CD4-positive, alpha-beta T cell treated with Interleukin-1 beta for 1 hour (primary cell): ENCODE measurements around the gene TCP10L.
"Not testable (repeated sequence)": the region's sequence is repeated elsewhere in the genome, so short reads cannot be mapped to it uniquely, and the experiment has no call there.

Experiments used
- DNase-seq, 2 donors: peaks; one replicate each; pipeline ENCODE4 v3.0.0-alpha.2; 2020 to 2022

TCP10L gene

DNA sequence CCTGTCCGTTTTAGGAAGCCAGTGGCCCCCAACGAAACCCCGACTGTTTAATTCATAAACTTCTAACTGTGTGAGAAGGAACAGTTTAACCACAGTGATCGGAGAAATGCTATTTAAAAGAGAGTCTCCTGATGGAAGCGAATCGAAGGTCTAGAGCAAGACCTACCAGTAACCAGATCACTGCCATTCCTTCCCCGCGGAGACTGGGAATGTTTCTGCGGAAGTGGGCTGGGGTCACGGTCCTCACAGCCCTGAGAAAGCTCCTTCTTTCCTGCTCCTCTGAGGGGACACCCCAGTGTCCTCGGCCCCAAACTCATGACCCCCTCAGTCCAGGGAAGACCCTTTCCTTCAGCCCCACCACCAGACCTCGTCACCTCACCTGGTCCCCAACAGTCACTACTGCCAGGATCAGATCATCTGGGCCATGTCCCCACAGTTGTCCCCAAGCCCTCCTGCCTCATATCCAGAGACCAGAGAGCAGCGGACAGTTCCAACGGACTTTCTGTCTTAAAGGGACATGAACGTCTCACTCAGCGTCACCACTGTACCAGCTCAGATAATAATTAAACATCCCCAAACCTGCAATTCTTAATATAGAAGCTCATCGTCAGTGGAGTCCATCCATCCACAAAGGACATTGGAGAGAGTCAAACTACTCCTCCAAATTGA, at the start of gene TCP10L:
TSS of gene TCP10L (minus strand) at position 482 of the 669 bp plus-strand sequence. CDS start 1,219 bp downstream, outside the sequence.
- no peak for DNase-seq

- DNase-seq, result no peak
Observed at GRCh38 chr21:32626621-32627196, 41.4 kb upstream of the TCP10L start.

DNA sequence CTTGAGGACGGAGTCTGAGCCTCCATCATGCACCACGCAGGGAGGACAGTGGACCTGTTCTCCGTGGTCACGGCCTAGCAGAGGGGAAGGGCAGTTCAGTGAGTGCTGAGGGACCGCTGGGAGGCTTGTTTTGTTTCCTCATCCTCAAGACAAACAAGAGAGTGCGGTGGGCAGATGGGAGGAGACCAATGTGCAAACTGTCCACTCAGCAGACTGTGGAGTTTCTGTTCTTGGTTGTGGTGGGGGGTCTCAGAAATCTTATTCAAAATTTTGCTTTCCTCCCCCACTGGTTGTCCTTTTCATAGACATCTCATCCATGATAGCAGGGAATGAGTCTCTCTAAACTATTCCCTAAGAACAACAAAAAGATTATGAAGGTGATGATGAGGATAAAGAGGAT, 32.9 kb upstream of the TCP10L start:
- not testable (repeated sequence) for DNase-seq

DNA sequence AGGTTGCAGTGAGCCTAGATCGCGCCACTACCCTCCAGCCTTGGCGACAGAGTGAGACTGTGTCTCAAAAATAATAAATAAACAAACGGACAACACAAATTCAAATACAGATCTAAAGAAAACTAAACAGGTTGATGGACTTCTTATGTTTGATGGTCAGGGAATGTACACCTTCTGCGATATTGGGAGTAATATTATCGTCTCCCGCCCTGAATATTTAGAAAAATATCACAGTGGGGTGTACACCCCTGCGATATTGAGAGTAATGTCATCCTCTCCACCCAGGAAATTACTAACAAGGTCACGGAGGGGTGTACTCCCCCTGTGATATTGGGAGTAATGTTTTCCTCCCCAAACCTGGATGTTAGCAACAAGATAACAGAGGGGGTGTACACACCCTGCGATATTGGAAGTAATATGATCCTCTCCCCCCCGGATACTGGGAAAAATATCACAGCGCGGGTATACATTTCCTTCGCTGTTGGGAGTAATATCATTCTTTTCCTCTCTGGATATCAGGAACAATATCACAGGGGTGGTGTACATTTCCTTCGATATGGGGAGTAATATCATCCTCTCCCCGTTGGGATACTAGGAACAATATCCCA, 28.2 kb upstream of the TCP10L start:
- DNase-seq, result no peak

DNA sequence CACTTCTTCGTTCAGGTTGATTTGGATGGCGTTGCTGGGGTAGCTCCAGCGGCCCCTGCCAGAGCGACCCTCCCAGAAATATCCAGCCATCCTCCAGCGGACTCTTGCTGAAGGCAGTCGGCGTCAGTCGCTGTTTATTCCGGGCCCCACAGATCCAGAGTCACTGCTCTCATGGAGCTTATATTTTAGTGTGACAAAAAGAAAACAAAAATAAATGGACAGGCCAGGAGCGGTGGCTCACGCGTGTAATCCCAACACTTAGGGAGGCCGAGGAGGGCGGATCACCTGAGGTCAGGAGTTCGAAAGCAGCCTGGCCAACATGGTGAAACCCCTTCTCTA, 27.6 kb upstream of the TCP10L start:
- DNase-seq, result no peak

DNA sequence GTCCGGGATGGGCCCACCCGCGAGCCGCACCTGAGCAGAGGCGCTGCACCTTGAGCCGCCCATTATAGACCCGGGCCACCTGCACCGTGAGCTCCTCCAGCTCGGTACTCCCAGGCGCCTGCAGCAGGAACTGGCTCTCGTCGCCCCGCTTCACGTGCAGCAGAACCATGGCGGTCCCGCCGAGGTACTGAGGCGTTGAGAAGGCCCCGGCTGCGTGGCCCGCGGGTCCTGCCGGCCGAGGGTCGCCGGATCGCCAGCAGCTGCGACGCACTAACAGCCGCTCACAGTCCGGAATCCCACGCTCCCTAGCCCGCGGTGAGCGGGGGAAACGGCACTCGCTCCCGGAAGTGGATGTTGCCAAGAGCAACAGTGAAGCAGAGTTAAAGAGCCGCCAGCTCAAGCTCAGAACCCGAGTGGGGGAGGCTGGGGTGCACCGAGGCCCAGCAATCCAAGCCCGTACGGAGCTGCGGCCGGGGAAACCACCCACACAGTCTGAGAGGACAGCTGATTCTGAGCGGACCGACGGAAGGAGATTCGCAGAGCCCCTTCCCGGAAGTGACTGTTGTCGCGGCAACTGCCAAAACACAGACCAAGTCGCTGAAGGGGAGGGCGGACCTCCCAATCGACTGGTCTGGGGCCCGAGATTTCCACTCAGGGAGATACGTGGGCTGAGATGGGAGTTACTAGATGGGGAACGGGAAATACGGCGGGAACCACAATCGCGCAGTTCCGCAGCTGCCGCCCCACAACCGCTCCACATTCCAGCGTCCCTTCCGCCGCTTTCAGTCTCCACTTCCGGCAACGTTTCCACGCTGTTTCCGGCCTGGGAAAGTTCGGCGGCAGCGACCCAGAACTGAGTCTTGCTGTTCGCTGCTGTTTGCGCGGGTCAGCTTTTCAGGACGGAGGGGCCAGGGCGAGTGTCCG, 27.0 kb upstream of the TCP10L start, which contains the start of gene CFAP298:
TSS of gene CFAP298 (minus strand) at position 303 of the 924 bp plus-strand sequence. CDS start at position 169, 134 bp downstream.
- peak; percentile 91 to 92 for DNase-seq

DNA sequence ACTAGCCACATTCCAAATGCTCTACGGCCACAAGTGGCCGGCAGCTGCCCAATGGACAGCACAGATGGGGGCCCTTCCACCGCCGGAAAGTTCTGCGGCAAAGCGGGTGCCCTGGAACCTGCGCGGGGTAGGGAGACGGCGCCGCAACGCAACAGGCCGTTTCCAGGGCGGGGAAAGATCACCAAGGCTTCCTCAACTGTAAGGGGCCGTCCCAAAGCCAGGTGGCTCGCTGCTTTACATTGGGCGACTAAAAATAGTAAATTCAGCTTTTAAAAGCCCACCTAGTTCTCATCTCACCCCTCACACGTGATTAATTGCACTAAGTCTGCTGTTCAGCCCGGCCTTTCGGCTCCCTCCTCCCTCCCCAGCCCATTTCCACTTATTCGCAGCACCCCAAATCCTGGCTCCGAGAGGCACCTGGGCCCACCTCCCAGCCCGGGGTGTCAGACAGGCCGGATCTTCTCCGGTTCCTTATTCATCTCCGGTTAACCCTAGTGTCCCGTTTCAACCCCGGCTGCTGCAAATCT, 26.2 kb upstream of the TCP10L start:
- DNase-seq, result peak; percentile 7 to 24

GRCh38 chr21:32610940-32611339, 25.6 kb upstream of the TCP10L start:
- not testable (repeated sequence) for DNase-seq

- no peak for DNase-seq
Observed at GRCh38 chr21:32608851-32609250, 23.5 kb upstream of the TCP10L start.

DNA sequence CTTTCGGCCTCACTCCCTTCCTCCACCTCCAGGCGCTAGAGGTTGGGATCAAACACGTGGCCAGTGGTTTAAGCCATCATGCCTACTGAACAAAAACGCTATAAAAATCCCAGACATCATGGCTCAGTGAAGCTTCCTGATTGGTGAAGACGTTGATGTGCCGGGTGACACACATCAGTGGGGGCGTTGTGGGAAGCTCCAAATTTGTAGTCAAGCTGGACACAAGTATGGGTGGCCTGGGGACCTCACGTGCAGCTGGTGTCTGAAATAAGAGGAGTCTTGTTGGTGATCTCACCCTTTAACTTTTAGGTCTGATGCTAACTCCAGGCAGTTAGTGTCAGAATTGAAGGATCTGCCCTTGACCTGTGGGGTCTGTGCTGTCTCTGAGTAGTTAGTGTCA, 20.1 kb upstream of the TCP10L start:
- no peak for DNase-seq

- DNase-seq, result no peak
Observed at GRCh38 chr21:32604464-32604863, 19.1 kb upstream of the TCP10L start.

GRCh38 chr21:32603131-32603530, 17.8 kb upstream of the TCP10L start:
- no peak for DNase-seq

DNA sequence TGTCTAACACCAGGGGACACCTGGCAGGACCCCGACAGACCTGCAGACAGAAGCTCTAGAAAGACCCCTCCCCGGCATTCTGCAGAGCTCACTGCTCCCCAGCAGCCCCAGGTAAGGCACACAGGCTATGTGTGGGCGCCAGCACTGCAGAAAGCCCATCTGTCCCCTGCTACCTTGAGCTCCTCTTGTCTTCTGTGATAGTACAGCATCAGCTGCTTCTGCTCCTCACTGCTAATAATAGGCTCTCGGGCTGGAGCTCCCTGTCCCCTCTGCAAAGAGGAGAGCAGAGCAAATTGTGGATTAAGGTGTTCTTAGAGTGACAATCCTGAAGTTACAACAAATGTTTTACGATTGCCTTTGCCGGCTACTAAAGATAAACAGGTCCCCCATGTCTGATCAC, 16.8 kb upstream of the TCP10L start:
- DNase-seq, result no peak

DNA sequence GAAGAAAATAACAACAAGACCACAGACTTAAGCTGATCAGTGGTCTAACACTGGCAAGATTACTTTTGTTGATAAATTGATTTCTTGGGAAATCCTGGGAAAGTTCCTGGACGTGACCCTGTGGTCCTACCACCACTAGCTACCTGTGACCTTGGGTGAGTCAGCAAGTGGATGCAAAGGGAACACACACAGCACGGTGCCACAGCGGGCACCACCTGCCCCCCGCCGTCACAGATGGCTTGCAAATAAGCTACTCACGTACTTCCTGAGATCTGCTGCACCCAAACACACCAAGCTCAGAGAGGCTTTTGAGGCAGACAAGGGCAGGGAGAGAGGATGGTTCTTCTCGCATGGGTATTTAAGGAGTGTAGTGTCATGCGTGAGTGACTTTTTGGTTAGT, 14.2 kb upstream of the TCP10L start:
- no peak for DNase-seq

GRCh38 chr21:32599091-32599490, 13.8 kb upstream of the TCP10L start:
- DNase-seq, result no peak

DNA sequence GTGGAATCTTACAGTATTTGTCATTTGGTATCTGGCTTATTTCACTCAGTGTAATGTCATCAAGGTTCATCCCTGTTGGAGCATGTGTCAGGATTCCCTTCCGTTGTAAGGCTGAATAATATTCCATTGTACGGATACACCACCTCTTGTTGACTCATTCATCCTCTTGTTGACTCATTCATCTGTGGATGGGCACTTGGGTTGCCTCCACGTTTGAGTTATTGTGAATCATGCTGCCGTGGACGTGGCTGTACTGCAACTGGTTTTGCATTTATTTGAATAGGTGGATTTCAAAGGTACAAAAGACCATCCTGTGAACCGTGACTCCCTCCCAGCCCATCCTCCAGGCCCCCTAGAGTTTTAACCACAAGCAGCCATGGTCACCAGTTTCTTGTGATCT, 11.9 kb upstream of the TCP10L start:
- no peak for DNase-seq

- DNase-seq, result no peak
Observed at GRCh38 chr21:32595431-32595830, 10.1 kb upstream of the TCP10L start.

GRCh38 chr21:32593690-32594089, 8.4 kb upstream of the TCP10L start:
- no peak for DNase-seq

GRCh38 chr21:32592929-32593502, 7.7 kb upstream of the TCP10L start:
- no peak for DNase-seq

- no peak for DNase-seq
Observed at GRCh38 chr21:32590130-32590529, 4.8 kb upstream of the TCP10L start.

DNA sequence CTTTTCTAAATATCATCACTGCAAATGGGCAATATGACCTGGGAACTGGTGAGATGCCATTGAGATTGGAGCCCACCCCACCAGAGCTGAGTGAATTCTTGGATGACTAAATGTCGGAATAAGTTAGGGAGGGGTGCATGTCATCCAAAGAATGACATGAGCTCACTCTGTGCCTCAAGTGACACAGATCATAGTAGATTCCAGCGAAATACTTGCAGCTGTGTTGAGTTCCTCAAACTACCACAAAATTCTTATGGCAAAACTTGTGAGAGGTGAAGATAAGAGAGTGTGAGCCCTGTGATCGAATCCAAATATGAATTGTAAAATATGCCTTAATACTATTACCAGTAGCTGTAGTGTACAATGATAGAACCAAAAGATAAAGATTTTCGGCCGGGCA, 2.3 kb upstream of the TCP10L start:
- DNase-seq, result no peak

- DNase-seq, result no peak
Observed at GRCh38 chr21:32587120-32587519, 1.8 kb upstream of the TCP10L start.

DNA sequence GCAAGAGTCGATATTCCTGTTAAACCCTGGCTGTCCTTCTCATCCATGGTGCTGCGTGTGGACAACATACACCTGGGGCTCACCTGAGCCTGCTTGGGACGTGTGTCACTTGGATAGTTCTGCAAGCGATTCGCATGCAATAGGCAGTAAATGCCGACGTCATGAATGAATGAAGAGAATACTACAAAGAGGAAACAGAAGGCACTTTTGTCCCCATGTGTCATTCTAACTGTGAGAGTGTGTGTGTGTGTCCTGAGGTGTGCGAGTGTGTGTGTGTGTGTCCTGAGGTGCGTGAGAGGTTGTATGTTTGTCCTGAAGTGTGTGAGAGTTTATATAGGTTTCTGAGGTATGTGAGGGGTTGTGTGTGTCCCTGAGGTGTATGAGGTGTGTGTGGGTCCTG, 647 bp upstream of the TCP10L start:
- no peak for DNase-seq
